Activated T-cell treated with anti-CD3 and anti-CD28 coated beads for 1 hour (primary cell): ENCODE measurements around the gene NFE2L2.
"Not testable (repeated sequence)": the region's sequence is repeated elsewhere in the genome, so short reads cannot be mapped to it uniquely, and the experiment has no call there.

Experiments
- DNase-seq: peaks from one replicate; pipeline ENCODE4 v3.0.0-alpha.2; 2020; ENCODE audit warnings: low read depth

Gene NFE2L2

GRCh38 chr2:177237932-177238331 is 26.6 kb downstream of the NFE2L2 start:
- DNase-seq, result no peak

GRCh38 chr2:177235855-177236437 is 28.6 kb downstream of the NFE2L2 start:
- DNase-seq, result no peak

GRCh38 chr2:177234267-177234666 is 30.3 kb downstream of the NFE2L2 start:
- DNase-seq, result no peak

GRCh38 chr2:177232098-177232704 is 32.3 kb downstream of the NFE2L2 start:
- no peak for DNase-seq

- no peak for DNase-seq
Observed at GRCh38 chr2:177231270-177231669, 33.3 kb downstream of the NFE2L2 start.

GRCh38 chr2:177229442-177230242 is 34.9 kb downstream of the NFE2L2 start:
- no peak for DNase-seq

- DNase-seq, result no peak
Observed at GRCh38 chr2:177225965-177226360, 38.6 kb downstream of the NFE2L2 start.

- not testable (repeated sequence) for DNase-seq
Observed at GRCh38 chr2:177223436-177223835, 41.1 kb downstream of the NFE2L2 start.

GRCh38 chr2:177221970-177222369 is 42.6 kb downstream of the NFE2L2 start:
- no peak for DNase-seq

- DNase-seq, result no peak
Observed at GRCh38 chr2:177221534-177221933, 43.0 kb downstream of the NFE2L2 start.

GRCh38 chr2:177219787-177220186 is 44.7 kb downstream of the NFE2L2 start:
- DNase-seq, result not testable (repeated sequence)

GRCh38 chr2:177217247-177217843 is 47.2 kb downstream of the NFE2L2 start:
- DNase-seq, result no peak

- DNase-seq, result peak; percentile 88
Observed at GRCh38 chr2:177212891-177213856, 51.4 kb downstream of the NFE2L2 start.

- DNase-seq, result peak; percentile 100
Observed at GRCh38 chr2:177212106-177212890, 52.2 kb downstream of the NFE2L2 start, which contains the start of gene HNRNPA3. TSS of gene HNRNPA3 (plus strand) at chr2:177212794. CDS start at chr2:177212800, 6 bp downstream.

GRCh38 chr2:177211576-177212105 is 52.9 kb downstream of the NFE2L2 start:
- DNase-seq, result no peak

- DNase-seq, result no peak
Observed at GRCh38 chr2:177211169-177211568, 53.4 kb downstream of the NFE2L2 start.

- no peak for DNase-seq
Observed at GRCh38 chr2:177207101-177207500, 57.4 kb downstream of the NFE2L2 start.

- no peak for DNase-seq
Observed at GRCh38 chr2:177204417-177204816, 60.1 kb downstream of the NFE2L2 start.

GRCh38 chr2:177201919-177202346 is 62.6 kb downstream of the NFE2L2 start:
- DNase-seq, result no peak

GRCh38 chr2:177200419-177200818 is 64.1 kb downstream of the NFE2L2 start:
- DNase-seq, result not testable (repeated sequence)
